Heart left ventricle (tissue), 13 donors: ENCODE results near the gene C12orf60.
A peak's percentile ranks its signal among the peaks of the same experiment; 100 is the strongest.

Source experiments
- POLR2A ChIP-seq, 2 donors: fragments of 450-650 bp; IDR thresholded peaks; one replicate each; pipeline ENCODE4 v1.6.1; 2017; ENCODE audit warnings: antibody characterized with exemption in 2 of 2, mild to moderate bottlenecking in 2 of 2, moderate library complexity in 2 of 2
- TF ChIP-seq, protein P1 (sequence below), 12 donors: fragments of 200-600 bp; sonication (generic) in 4 of 12; IDR thresholded peaks; one replicate each; pipeline versions ENCODE4 v1.5.0 to v1.8.0; 2018 to 2022; ENCODE audit warnings: antibody characterized with exemption in 12 of 12, mild to moderate bottlenecking in 5 of 12
- donor health status: ischemic (EF 13 %, LVEDD 7.1; RV severe dilation, severe dysfunction).
- donor health status: DM: no; HTN: yes; CAD: no.
- donor health status: DM: no; HTN: no; CAD: no.
- donor health status: ischemic (EF 25% LVEDD 6.9; RV normal size, moderate dysfunction).
- donor health status: ischemic (EF 25% LVEDD 5.7; RV mildly dilated, moderate dysfunction).
- donor health status: ischemic (EF 35%, LVEDD 5.7; RV mildly dilated, moderate dysfunction).
- donor health status: nonischemic (EF 11% LVEDD 7.7; RV severe dilation, severe dysfunction).
- donor health status: DM: yes; HTN: yes; CAD: no.
- donor health status: PGD.
- donor health status: ischemic (EF 29% LVEDD 5.4; RV normal size, mild dysfunction).
- donor health status: nonischemic (EF 23%, LVEDD 6.1; RV moderate dilation, normal function).

- TF ChIP-seq, protein P1, sequence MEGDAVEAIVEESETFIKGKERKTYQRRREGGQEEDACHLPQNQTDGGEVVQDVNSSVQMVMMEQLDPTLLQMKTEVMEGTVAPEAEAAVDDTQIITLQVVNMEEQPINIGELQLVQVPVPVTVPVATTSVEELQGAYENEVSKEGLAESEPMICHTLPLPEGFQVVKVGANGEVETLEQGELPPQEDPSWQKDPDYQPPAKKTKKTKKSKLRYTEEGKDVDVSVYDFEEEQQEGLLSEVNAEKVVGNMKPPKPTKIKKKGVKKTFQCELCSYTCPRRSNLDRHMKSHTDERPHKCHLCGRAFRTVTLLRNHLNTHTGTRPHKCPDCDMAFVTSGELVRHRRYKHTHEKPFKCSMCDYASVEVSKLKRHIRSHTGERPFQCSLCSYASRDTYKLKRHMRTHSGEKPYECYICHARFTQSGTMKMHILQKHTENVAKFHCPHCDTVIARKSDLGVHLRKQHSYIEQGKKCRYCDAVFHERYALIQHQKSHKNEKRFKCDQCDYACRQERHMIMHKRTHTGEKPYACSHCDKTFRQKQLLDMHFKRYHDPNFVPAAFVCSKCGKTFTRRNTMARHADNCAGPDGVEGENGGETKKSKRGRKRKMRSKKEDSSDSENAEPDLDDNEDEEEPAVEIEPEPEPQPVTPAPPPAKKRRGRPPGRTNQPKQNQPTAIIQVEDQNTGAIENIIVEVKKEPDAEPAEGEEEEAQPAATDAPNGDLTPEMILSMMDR (IDR thresholded peaks at IDR 0.05) = peak in 9 of 12 donors; percentile 8 to 38 (median 20)
- no peak for TF ChIP-seq POLR2A (IDR thresholded peaks at IDR 0.05)
Observed at GRCh38 chr12:14756334-14757143, 46.9 kb upstream of the C12orf60 start.
